Thoracic aorta (tissue), 2 donors: ENCODE data around the gene GAB2. TPM values are rescaled to one million over a fixed set of nuclear protein-coding genes. Genes with fewer than 3 reads are reported as not detected.

Source experiments
- ATAC-seq: fragments of 150-250 bp; one replicate; pipeline ENCODE4 v1.8.0; 2017; ENCODE audit warnings: low read depth; ENCODE audit not compliant: insufficient number of reproducible peaks, low FRiP score
- DNase-seq: peaks from one replicate; pipeline ENCODE4 v3.0.0-alpha.2; 2020; ENCODE audit warnings: low spot score
- H3K27ac ChIP-seq, 2 donors: fragments of 200-600 bp; sonication (generic); 1 replicate in 1 of 2; 2 replicates in 1 of 2; pipeline ENCODE4 v1.5.1; 2016; ENCODE audit warnings: mild to moderate bottlenecking in 2 of 2, moderate library complexity in 2 of 2
- H3K27me3 ChIP-seq: fragments of 200-600 bp; sonication (generic); replicated peaks from 2 replicates; pipeline ENCODE4 v1.6.0; 2016; ENCODE audit warnings: mild to moderate bottlenecking; ENCODE audit not compliant: insufficient read depth
- H3K36me3 ChIP-seq: fragments of 200-600 bp; sonication (generic); one replicate; pipeline ENCODE4 v1.5.1; 2016
- H3K4me1 ChIP-seq, 2 donors: fragments of 200-600 bp; sonication (generic); 1 replicate in 1 of 2; 2 replicates in 1 of 2; pipeline versions ENCODE4 v1.5.1 to v1.6.0; 2016; ENCODE audit warnings: low read depth in 2 of 2, mild to moderate bottlenecking in 1 of 2; ENCODE audit not compliant: control insufficient read depth in 1 of 2
- H3K4me3 ChIP-seq: fragments of 200-600 bp; sonication (generic); 2 replicates; pipeline ENCODE4 v1.5.1; 2016; ENCODE audit warnings: mild to moderate bottlenecking
- H3K9me3 ChIP-seq: fragments of 200-600 bp; sonication (generic); 2 replicates; pipeline ENCODE4 v1.5.1; 2016
- CTCF ChIP-seq: fragments of 200-600 bp; sonication (generic); IDR thresholded peaks from one replicate; pipeline ENCODE4 v1.5.1; 2019; ENCODE audit warnings: antibody characterized with exemption
- total RNA-seq, 2 donors: library from RNA; depleted of rRNA; stranded (reverse); fragments of >200 nt; gene quantifications; one replicate each; pipeline versions ENCODE4 v1.1.0 to v1.2.3, GENCODE V29; 2016

Gene GAB2
- total RNA-seq, 2 donors from 2014 or later: 65.4 to 91.5 TPM

- Histone ChIP-seq H3K4me3 (no peak overlapping the region), H3K9me3 (no peaks in the 10 kb centered on the region), H3K4me1 (peaks cover 15 to 38% of the 10 kb centered on the region in 2 donors), H3K36me3 (no peaks in the 10 kb centered on the region), H3K27me3 (no peaks in the 10 kb centered on the region), H3K27ac (no peak overlapping the region)
- DNase-seq (no peak), ATAC-seq (no peak)
- TF ChIP-seq CTCF: no peak
These were observed 39.8 kb downstream of the GAB2 start for GRCh38 chr11:78377625-78378418.

- no peaks in the 10 kb centered on the region for H3K27me3 ChIP-seq
- no peaks in the 10 kb centered on the region for H3K36me3 ChIP-seq
- H3K4me3 ChIP-seq: no peak overlapping the region
- no peaks in the 10 kb centered on the region for H3K9me3 ChIP-seq
- H3K4me1 ChIP-seq: peaks cover 23 to 42% of the 10 kb centered on the region in 2 donors
- no peak overlapping the region for H3K27ac ChIP-seq
- no peak for DNase-seq
- no peak for ATAC-seq
- no peak for TF ChIP-seq CTCF
These were observed 40.8 kb downstream of the GAB2 start for GRCh38 chr11:78376858-78377257.

- H3K4me1 ChIP-seq: peaks cover 37 to 49% of the 10 kb centered on the region in 2 donors
These were observed 42.7 kb downstream of the GAB2 start for GRCh38 chr11:78374917-78375316.

GRCh38 chr11:78373689-78374088 lies 43.9 kb downstream of the GAB2 start:
- H3K4me1 ChIP-seq: peaks cover 37 to 46% of the 10 kb centered on the region in 2 donors
- H3K27ac ChIP-seq: peak overlapping the region in 1 of 2 donors; percentile 48
- DNase-seq (no peak), ATAC-seq (no peak)
- TF ChIP-seq CTCF: no peak
- H3K36me3 ChIP-seq: no peaks in the 10 kb centered on the region
- no peak overlapping the region for H3K4me3 ChIP-seq
- H3K9me3 ChIP-seq: no peaks in the 10 kb centered on the region
- H3K27me3 ChIP-seq: no peaks in the 10 kb centered on the region

More at GRCh38 chr11:78374917-78375316, 42.7 kb downstream of the GAB2 start:
- H3K9me3 ChIP-seq: no peaks in the 10 kb centered on the region
- no peak for DNase-seq
- no peak for ATAC-seq
- no peak overlapping the region for H3K4me3 ChIP-seq
- H3K36me3 ChIP-seq: no peaks in the 10 kb centered on the region
- no peak for TF ChIP-seq CTCF
- H3K27ac ChIP-seq: no peak overlapping the region
- no peaks in the 10 kb centered on the region for H3K27me3 ChIP-seq

GRCh38 chr11:78372114-78372768 lies 45.4 kb downstream of the GAB2 start:
- no peak for TF ChIP-seq CTCF
- Histone ChIP-seq H3K9me3 (no peaks in the 10 kb centered on the region), H3K27ac (no peak overlapping the region), H3K4me1 (peaks cover 37 to 48% of the 10 kb centered on the region in 2 donors), H3K4me3 (no peak overlapping the region), H3K27me3 (no peaks in the 10 kb centered on the region), H3K36me3 (no peaks in the 10 kb centered on the region)
- ATAC-seq (no peak), DNase-seq (no peak)
